Measurements from ENCODE around the gene COL6A1.

COL6A1 gene

DNA sequence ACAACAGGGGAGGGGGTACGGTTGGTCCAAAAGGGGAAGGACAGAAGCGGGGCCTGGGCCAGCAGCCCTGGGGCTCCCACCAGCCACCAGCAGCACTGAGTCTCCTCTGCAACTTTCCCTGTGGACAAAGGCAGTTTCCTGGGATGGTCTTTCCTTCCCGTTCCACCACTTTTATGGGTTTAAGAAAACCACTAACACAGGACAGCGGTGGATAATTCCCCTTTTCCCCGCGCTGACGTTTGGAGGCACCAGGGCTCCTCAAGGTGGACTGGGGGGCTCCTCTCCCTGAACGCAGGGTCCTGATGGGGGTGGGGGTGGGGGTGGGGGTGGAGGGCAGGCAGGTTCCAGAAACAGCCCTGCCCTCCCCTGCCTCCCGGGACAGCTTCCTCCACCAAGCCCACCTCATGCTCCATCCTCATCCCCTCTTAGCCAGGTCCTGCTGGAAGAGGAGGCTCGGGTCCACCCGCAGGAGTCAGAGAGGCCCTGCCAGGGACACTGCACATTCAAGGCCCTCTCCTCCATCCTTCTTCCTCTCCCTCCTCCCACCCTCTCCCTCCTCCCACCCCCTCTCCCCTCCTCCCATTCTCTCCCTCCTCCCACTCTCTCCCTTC is 4.8 kb upstream of the COL6A1 start:
- H3K27ac ChIP-seq = no peak overlapping the region
- TF ChIP-seq, protein P1, sequence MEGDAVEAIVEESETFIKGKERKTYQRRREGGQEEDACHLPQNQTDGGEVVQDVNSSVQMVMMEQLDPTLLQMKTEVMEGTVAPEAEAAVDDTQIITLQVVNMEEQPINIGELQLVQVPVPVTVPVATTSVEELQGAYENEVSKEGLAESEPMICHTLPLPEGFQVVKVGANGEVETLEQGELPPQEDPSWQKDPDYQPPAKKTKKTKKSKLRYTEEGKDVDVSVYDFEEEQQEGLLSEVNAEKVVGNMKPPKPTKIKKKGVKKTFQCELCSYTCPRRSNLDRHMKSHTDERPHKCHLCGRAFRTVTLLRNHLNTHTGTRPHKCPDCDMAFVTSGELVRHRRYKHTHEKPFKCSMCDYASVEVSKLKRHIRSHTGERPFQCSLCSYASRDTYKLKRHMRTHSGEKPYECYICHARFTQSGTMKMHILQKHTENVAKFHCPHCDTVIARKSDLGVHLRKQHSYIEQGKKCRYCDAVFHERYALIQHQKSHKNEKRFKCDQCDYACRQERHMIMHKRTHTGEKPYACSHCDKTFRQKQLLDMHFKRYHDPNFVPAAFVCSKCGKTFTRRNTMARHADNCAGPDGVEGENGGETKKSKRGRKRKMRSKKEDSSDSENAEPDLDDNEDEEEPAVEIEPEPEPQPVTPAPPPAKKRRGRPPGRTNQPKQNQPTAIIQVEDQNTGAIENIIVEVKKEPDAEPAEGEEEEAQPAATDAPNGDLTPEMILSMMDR (IDR thresholded peaks at IDR 0.05) = no peak
- no peak for TF ChIP-seq ZFX (IDR thresholded peaks at IDR 0.05; ENCODE audit: borderline replicate concordance)

DNA sequence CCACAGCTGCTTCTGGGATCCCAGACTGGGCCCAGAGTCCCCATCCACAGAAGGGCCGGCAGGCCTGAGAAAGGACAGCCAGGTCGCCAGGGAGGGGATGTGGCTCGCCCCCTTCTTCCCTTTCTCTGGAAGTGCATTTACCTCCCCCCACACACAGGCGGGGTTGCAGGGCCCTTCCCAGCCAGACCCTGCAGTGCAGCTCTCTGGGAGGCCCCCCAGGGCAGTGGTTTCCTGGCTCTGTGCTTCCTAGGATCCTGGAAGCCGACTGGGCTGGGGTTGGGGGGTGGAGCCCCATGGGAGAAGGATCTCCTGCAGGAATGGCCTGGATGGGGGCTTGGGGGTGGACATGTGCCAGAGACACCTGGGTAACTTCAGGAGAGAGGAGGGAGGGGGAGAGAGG is 4.2 kb upstream of the COL6A1 start:
- TF ChIP-seq, protein P1 (IDR thresholded peaks at IDR 0.05) = no peak
- no peak for TF ChIP-seq ZFX (IDR thresholded peaks at IDR 0.05; ENCODE audit: borderline replicate concordance)
- no peak overlapping the region for H3K27ac ChIP-seq

DNA sequence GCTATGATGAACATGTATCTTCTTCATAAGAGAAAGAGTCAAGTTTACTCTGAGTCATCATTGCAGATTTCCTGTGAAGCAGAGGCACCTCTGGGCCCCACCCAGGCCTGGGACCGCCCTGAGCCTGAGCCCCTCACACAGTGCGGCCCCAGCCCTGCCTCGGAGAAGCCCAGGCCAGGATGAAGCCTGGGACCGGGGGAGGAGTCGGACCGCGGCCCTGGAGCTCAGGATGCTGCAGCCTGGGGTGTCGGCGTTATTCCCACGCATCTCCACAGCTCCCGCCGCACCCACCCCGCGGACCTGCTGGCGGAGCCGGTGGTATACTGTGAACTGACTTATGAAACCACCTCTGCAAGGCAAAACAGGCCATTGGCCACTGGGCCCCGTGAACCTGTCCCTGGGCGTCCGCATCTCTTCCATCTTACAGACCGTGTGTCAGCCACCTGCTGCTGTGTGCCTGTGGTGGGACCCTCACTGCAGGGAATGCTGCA is 2.4 kb upstream of the COL6A1 start:
- TF ChIP-seq, protein P1 (IDR thresholded peaks at IDR 0.05) = no peak
- no peak for TF ChIP-seq ZFX (IDR thresholded peaks at IDR 0.05; ENCODE audit: borderline replicate concordance)
- no peak overlapping the region for H3K27ac ChIP-seq

DNA sequence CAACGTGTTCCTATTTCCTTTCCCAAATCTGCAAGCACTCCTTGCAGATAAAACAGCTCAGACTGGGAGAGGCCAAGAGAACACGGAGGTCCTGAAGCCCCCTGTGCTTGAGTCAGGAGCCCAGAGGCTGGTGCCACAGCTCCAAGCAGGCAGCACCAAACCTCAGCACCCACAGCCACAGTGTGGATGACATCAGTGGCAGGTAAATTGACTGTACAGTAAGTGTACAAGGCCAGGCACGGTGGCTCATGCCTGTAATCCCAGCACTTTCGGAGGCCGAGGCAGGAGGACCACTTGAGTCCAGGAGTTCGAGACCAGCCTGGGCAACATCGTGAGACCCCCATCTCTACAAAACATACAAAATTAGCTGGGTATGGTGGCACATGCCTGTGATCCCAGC is 1.9 kb upstream of the COL6A1 start:
- H3K27ac ChIP-seq = no peak overlapping the region
- no peak for TF ChIP-seq ZFX (IDR thresholded peaks at IDR 0.05; ENCODE audit: borderline replicate concordance)

DNA sequence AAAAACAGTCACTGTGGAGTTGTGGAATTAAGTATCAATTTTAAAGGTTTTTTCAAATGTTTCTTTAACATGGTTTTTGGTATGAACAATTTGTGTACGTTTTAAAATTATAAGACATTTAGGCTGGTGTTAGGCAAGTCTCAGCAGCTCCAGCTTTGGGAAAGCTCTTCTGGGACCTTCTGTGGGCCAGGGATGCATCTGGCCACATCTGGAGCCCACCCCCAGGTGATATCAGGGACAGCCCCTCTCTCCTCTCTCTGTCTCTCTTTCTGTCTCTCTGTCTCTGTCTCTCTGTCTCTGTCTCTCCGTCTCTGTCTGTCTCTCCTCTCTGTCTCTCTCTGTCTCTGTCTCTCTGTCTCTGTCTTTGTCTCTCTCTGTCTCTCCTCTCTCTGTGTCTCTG is 1.3 kb upstream of the COL6A1 start:
- no peak overlapping the region for H3K27ac ChIP-seq
- TF ChIP-seq, protein P1 (IDR thresholded peaks at IDR 0.05) = no peak
- no peak for TF ChIP-seq ZFX (IDR thresholded peaks at IDR 0.05; ENCODE audit: borderline replicate concordance)

DNA sequence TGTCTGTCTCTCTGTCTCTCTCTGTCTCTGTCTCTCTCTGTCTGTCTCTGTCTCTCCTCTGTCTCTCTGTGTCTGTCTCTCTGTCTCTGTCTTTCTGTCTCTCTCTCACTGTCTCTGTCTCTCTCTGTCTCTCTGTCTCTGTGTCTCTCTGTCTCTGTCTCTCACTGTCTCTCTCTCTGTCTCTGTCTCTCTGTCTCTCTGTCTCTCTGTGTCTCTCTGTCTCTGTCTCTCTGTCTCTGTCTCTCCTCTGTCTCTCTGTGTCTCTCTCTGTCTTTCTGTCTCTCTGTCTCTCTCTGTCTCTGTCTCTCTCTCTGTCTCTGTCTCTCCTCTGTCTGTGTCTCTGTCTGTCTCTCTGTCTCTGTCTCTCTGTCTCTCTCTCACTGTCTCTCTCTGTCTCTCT is 873 bp upstream of the COL6A1 start:
- no peak for TF ChIP-seq ZFX (IDR thresholded peaks at IDR 0.05; ENCODE audit: borderline replicate concordance)
- TF ChIP-seq, protein P1 (IDR thresholded peaks at IDR 0.05) = no peak
- H3K27ac ChIP-seq = no peak overlapping the region

DNA sequence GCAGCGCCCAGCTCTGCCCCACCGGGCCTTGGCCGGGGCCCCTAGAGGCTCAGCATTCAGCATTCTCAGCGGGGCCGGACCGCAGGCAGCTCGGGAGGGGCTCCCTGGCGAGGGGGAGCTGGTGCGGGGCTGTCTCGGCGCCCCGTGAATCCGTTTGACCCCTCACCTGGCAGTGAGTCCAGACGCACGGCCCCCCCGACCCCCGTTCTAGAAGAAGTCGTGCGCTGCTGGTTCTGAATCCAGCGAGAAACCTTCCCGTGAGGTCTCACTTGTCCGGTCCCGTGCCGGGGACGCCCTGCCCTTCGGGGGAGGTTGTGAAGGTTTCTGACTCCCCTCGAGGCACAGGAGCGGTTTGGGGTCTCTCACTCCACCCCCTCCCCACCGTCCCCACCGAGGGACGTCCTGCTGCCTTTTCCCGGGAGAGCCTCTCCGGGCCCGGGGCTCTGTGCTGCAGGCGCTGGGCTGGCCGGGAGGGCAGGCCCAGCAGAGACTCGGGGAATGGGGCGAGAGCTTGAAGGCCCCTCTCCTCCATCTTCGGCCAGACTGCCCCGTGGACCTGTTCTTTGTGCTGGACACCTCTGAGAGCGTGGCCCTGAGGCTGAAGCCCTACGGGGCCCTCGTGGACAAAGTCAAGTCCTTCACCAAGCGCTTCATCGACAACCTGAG is 655 bp downstream of the COL6A1 start:
- no peak for TF ChIP-seq ZFX (IDR thresholded peaks at IDR 0.05; ENCODE audit: borderline replicate concordance)
- TF ChIP-seq, protein P1 (IDR thresholded peaks at IDR 0.05) = no peak
- no peak overlapping the region for H3K27ac ChIP-seq

Measured in 22Rv1 (cell line).